Measurements from ENCODE around the gene AP3B1.

GRCh38 chr5:78308703-78309102, 14.2 kb upstream of the AP3B1 start:
- TF ChIP-seq CTCF (IDR thresholded peaks at IDR 0.05; ENCODE audit: insufficient read depth, low read length, poor library complexity, severe bottlenecking) = no peak
- no peak for TF ChIP-seq EZH2phosphoT487 (conservative IDR thresholded peaks at IDR 0.05; ENCODE audit: low read length)

Data from SU-DHL-6 (cell line).